GM12801 (cell line): ENCODE measurements around the gene SCO1.

ENCODE experiments used
- TF ChIP-seq, protein P1 (sequence below): IDR thresholded peaks from one replicate; pipeline ENCODE4 v1.5.1; 2011; ENCODE audit warnings: control low read depth; ENCODE audit not compliant: insufficient read length; ENCODE audit errors: extremely low read depth

Gene SCO1

GRCh38 chr17:10697092-10698081 lies at the start of gene SCO1, which contains the start of gene ADPRM:
TSS of gene SCO1 (minus strand) at chr17:10697533. CDS start at chr17:10697507, 26 bp downstream.
TSS of gene ADPRM (plus strand) at chr17:10697594. CDS start at chr17:10704927, 7,333 bp downstream.
- TF ChIP-seq, protein P1, sequence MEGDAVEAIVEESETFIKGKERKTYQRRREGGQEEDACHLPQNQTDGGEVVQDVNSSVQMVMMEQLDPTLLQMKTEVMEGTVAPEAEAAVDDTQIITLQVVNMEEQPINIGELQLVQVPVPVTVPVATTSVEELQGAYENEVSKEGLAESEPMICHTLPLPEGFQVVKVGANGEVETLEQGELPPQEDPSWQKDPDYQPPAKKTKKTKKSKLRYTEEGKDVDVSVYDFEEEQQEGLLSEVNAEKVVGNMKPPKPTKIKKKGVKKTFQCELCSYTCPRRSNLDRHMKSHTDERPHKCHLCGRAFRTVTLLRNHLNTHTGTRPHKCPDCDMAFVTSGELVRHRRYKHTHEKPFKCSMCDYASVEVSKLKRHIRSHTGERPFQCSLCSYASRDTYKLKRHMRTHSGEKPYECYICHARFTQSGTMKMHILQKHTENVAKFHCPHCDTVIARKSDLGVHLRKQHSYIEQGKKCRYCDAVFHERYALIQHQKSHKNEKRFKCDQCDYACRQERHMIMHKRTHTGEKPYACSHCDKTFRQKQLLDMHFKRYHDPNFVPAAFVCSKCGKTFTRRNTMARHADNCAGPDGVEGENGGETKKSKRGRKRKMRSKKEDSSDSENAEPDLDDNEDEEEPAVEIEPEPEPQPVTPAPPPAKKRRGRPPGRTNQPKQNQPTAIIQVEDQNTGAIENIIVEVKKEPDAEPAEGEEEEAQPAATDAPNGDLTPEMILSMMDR: no peak

DNA sequence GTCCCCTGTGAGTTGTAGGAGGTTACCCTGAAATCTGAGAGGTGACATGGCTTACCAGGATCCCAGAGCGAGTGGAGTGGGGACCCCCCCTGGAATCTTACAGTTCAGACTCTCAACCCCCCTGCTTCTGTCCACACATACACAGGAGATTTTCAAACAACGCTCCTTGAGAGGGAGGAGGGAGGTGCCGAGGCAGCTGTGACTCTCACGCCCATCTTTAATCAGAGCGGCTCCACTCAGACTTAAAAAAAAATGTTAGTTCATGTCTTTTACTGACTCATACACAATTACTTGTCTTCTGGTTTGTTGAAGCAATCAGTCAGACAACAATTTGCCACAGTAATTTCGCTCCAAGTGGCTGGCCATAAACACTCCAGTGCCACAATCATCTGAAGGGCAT lies 47.9 kb upstream of the SCO1 start:
- TF ChIP-seq, protein P1: no peak

DNA sequence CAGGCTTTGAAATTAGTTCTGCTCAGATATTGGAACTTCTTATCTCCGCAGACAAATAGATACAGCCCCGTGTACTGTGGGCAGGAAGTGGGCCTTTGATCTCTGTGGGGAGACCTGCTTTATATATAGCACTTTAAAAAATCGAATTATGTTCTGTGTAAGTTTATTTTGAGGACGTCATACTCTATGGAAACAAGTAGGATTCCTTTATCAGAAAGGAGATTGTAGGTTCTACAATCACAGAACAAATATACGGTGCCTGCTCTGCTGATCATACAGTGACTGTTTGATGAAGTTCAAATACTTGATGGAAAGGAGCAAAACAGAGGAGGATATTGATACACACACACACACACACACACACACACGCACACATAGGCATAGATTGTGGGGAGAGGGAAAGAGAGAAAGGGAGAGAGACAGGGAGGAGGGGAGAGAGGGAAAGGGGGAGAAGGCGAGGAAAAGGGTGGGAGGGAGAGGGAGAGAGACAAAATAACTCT lies 47.2 kb upstream of the SCO1 start:
- TF ChIP-seq, protein P1: no peak

DNA sequence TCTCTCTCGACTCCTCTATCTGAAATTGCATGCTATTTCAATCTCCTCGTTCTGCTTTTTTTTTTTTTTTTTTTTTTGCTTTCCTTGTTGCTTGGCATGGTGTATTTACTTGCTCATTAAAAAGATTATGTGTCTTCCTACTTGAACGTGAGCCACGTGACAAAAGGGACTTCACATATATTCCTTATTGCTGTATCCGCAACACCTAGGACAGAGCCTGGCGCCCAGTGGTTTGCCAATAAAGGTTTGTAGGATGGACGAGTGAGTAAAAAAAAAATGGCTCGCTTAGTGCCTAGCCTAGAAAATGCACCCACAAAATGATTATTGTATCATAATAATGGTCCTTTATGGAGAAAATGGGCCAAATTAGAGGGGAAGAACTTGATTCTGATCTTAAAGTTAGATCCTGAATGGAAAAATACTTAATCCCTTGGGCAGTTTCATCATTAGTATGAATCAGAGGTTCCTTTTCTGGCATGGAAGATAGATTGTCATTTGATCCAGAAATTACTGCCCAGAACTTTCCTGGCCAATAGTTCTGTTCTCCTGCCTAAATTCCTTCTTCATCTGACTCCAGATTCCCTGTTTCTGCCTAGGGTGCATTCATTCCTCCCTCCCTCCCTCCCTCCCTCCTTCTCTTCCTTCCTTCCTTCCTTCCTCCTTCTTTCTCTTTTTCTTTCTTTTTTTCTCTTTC lies 46.1 kb upstream of the SCO1 start:
- TF ChIP-seq, protein P1: no peak

- TF ChIP-seq, protein P1: no peak
These were observed 45.1 kb upstream of the SCO1 start for GRCh38 chr17:10742431-10742830.

GRCh38 chr17:10741416-10742135 lies 44.2 kb upstream of the SCO1 start:
- TF ChIP-seq, protein P1: no peak
